Thyroid gland (tissue), 4 donors: Measurements from ENCODE around the gene NOX4. TPM values are rescaled to one million over a fixed set of nuclear protein-coding genes. Genes with fewer than 3 reads are reported as not detected.
A peak's percentile ranks its signal among the peaks of the same experiment; 100 is the strongest.
"Not testable (repeated sequence)": the region's sequence is repeated elsewhere in the genome, so short reads cannot be mapped to it uniquely, and the experiment has no call there.

ENCODE experiments used
- DNase-seq, 2 donors: peaks; one replicate each; pipeline ENCODE4 v3.0.0-alpha.2; 2019
- H3K27ac ChIP-seq, 3 donors: fragments of 200-600 bp; sonication (generic); 1 replicate in 2 of 3; 2 replicates in 1 of 3; pipeline ENCODE4 v1.5.1; 2016 to 2019; ENCODE audit warnings: mild to moderate bottlenecking in 1 of 3, moderate library complexity in 1 of 3
- H3K27me3 ChIP-seq: fragments of 200-600 bp; sonication (generic); one replicate; pipeline ENCODE4 v1.5.1; 2019
- H3K36me3 ChIP-seq, 2 donors: fragments of 200-600 bp; sonication (generic); one replicate each; pipeline ENCODE4 v1.5.1; 2016 to 2019
- H3K4me1 ChIP-seq, 2 donors: fragments of 200-600 bp; sonication (generic); one replicate each; pipeline ENCODE4 v1.5.1; 2017 to 2019
- H3K4me3 ChIP-seq, 3 donors: fragments of 200-600 bp; sonication (generic); replicated peaks in 1 of 3; 1 replicate in 2 of 3; 2 replicates in 1 of 3; pipeline ENCODE4 v1.5.1; 2016; ENCODE audit warnings: mild to moderate bottlenecking in 1 of 3
- H3K9me3 ChIP-seq: fragments of 200-600 bp; sonication (generic); one replicate; pipeline ENCODE4 v1.5.1; 2017
- POLR2A ChIP-seq, 2 donors: fragments of 450-650 bp; IDR thresholded peaks; one replicate each; pipeline ENCODE4 v1.6.1; 2017; ENCODE audit warnings: antibody characterized with exemption in 2 of 2, mild to moderate bottlenecking in 2 of 2, moderate library complexity in 1 of 2
- WGBS, 2 donors: methylation state at CpG; one replicate each; pipeline ENCODE4 v1.1.5; 2017; 5-methylcytosine and 5-hydroxymethylcytosine counted together
- intact Hi-C: fragments of 100-400 bp; cut with DNase I; formaldehyde crosslinking; loops from one replicate; pipeline ENCODE4 v1.15.1; 2023
- total RNA-seq, 4 donors: library from RNA; depleted of rRNA; stranded (reverse); fragments of >200 nt; gene quantifications; one replicate each; pipeline ENCODE4 v1.2.3, GENCODE V29; 2016
- TF ChIP-seq, protein P1 (sequence below), 6 experiments: fragments of 200-600 bp in 3 of 6; fragments of 450-650 bp in 3 of 6; sonication (generic) in 3 of 6; IDR thresholded peaks; one replicate each; pipeline ENCODE4 v1.5.1; 2016 to 2019; ENCODE audit warnings: antibody characterized with exemption in 6 of 6, mild to moderate bottlenecking in 2 of 6, inconsistent platforms in 1 of 6, moderate library complexity in 1 of 6

Gene NOX4
- total RNA-seq, 4 donors from 2014 or later, result 2.3 to 35.9 (median 17.6) TPM

DNA sequence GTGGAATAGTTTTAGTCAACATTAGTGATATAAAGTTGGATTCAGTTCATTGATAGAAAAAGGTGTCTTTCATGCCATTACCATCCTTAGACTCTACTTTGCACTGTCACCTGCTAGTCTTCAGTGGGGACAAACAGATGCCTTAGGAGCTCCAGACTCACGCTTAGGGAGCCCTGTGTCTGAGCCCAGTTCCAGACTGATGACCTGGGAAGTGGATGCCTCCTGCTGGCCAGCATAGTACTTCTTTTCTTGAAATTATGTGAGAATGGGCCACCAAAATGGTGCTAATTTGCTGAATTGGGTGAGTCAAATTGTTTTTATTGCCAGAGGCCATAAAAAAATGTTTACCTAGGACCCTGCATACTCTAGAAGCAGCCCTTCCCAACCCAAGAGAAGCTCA lies 53.9 kb downstream of the NOX4 start:
- no peak overlapping the region for H3K27ac ChIP-seq

GRCh38 chr11:89436071-89436470 lies 55.1 kb downstream of the NOX4 start:
- no peak for TF ChIP-seq POLR2A (IDR thresholded peaks at IDR 0.05)
- TF ChIP-seq, protein P1, sequence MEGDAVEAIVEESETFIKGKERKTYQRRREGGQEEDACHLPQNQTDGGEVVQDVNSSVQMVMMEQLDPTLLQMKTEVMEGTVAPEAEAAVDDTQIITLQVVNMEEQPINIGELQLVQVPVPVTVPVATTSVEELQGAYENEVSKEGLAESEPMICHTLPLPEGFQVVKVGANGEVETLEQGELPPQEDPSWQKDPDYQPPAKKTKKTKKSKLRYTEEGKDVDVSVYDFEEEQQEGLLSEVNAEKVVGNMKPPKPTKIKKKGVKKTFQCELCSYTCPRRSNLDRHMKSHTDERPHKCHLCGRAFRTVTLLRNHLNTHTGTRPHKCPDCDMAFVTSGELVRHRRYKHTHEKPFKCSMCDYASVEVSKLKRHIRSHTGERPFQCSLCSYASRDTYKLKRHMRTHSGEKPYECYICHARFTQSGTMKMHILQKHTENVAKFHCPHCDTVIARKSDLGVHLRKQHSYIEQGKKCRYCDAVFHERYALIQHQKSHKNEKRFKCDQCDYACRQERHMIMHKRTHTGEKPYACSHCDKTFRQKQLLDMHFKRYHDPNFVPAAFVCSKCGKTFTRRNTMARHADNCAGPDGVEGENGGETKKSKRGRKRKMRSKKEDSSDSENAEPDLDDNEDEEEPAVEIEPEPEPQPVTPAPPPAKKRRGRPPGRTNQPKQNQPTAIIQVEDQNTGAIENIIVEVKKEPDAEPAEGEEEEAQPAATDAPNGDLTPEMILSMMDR (IDR thresholded peaks at IDR 0.05), result no peak
- DNase-seq, result peak; percentile 9 to 16
- intact Hi-C loops, result no loop called here
- Histone ChIP-seq H3K36me3 (no peaks in the 10 kb centered on the region), H3K27ac (no peak overlapping the region), H3K4me3 (no peak overlapping the region), H3K4me1 (peaks cover 0 to 6% of the 10 kb centered on the region in 2 donors), H3K27me3 (no peaks in the 10 kb centered on the region), H3K9me3 (no peaks in the 10 kb centered on the region)
- WGBS, 2 donors, result 13 to 15% methylated on average over 3 of the region's 3 CpGs

More for the DNA sequence above, 53.9 kb downstream of the NOX4 start:
- Histone ChIP-seq H3K9me3 (no peaks in the 10 kb centered on the region), H3K4me3 (no peak overlapping the region), H3K4me1 (peaks cover 0 to 6% of the 10 kb centered on the region in 2 donors), H3K36me3 (no peaks in the 10 kb centered on the region), H3K27me3 (no peaks in the 10 kb centered on the region)
- intact Hi-C loops, result no loop called here
- TF ChIP-seq, protein P1 (IDR thresholded peaks at IDR 0.05), result no peak
- no peak for TF ChIP-seq POLR2A (IDR thresholded peaks at IDR 0.05)
- 90 to 91% methylated on average over 1 of the region's 1 CpG for WGBS, 2 donors
- no peak for DNase-seq

- intact Hi-C loops, result no loop called here
- peaks cover 0 to 6% of the 10 kb centered on the region in 2 donors for H3K4me1 ChIP-seq
- H3K27me3 ChIP-seq, result no peaks in the 10 kb centered on the region
- WGBS, 2 donors, result 79 to 82% methylated on average over 1 of the region's 1 CpG
- H3K36me3 ChIP-seq, result no peaks in the 10 kb centered on the region
- no peak overlapping the region for H3K4me3 ChIP-seq
- DNase-seq, result no peak
- no peak overlapping the region for H3K27ac ChIP-seq
- TF ChIP-seq POLR2A (IDR thresholded peaks at IDR 0.05), result no peak
- TF ChIP-seq, protein P1 (IDR thresholded peaks at IDR 0.05), result no peak
- H3K9me3 ChIP-seq, result no peaks in the 10 kb centered on the region
Observed at GRCh38 chr11:89433278-89433677, 57.9 kb downstream of the NOX4 start.

- H3K4me1 ChIP-seq, H3K27me3 ChIP-seq, H3K4me3 ChIP-seq, H3K27ac ChIP-seq, intact Hi-C loops, DNase-seq, H3K36me3 ChIP-seq, H3K9me3 ChIP-seq: not testable (repeated sequence)
- WGBS, 2 donors, result 95 to 97% methylated on average over 3 of the region's 3 CpGs
Observed at GRCh38 chr11:89432182-89432581, 59.0 kb downstream of the NOX4 start.

DNA sequence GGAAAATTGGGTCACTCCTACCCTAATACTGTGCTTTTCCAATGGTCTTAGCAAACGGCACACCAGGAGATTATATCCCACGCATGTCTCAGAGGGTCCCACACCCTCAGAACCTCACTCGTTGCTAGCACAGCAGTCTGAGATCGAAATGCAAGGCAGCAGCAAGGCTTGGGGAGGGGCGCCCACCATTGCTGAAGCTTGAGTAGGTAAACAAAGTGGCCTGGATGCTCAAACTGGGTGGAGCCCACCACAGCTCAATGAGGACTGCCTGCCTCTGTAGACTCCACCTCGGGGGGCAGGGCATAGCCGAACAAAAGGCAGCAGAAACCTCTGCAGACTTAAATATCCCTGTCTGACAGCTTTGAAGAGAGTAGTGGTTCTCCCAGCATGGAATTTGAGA lies 64.7 kb downstream of the NOX4 start:
- H3K27ac ChIP-seq, H3K4me3 ChIP-seq, DNase-seq, H3K9me3 ChIP-seq, H3K4me1 ChIP-seq, H3K27me3 ChIP-seq, intact Hi-C loops, H3K36me3 ChIP-seq: not testable (repeated sequence)
- 80 to 94% methylated on average over 5 to 7 of the region's 7 CpGs for WGBS, 2 donors

GRCh38 chr11:89421718-89422117 lies 69.5 kb downstream of the NOX4 start:
- TF ChIP-seq, protein P1 (IDR thresholded peaks at IDR 0.05), result no peak
- no peak for TF ChIP-seq POLR2A (IDR thresholded peaks at IDR 0.05)
- Histone ChIP-seq H3K4me3 (no peak overlapping the region), H3K9me3 (no peaks in the 10 kb centered on the region)

More at GRCh38 chr11:89421718-89422117, 69.5 kb downstream of the NOX4 start:
- Histone ChIP-seq H3K27ac (no peak overlapping the region), H3K4me1 (no peaks in the 10 kb centered on the region), H3K27me3 (no peaks in the 10 kb centered on the region), H3K36me3 (no peaks in the 10 kb centered on the region)
- WGBS, 2 donors, result 63 to 67% methylated on average over 2 of the region's 2 CpGs
- DNase-seq, result no peak
- intact Hi-C loops, result no loop called here
